WERI-Rb-1 (cell line): ENCODE measurements around the gene C1QTNF6.

Experiments used
- DNase-seq: peaks from one replicate; pipeline ENCODE4 v3.0.0-alpha.2; 2020
- H3K27ac ChIP-seq: fragments of 250-450 bp; sonication (Bioruptor Pico); 2 replicates; pipeline ENCODE4 v1.5.1; 2020; ENCODE audit warnings: mild to moderate bottlenecking, moderate library complexity
- H3K27me3 ChIP-seq: fragments of 250-450 bp; sonication (Bioruptor Pico); 2 replicates; pipeline ENCODE4 v1.5.1; 2021; ENCODE audit warnings: mild to moderate bottlenecking, low read depth, moderate library complexity; ENCODE audit not compliant: insufficient read depth, severe bottlenecking
- H3K36me3 ChIP-seq: fragments of 250-450 bp; sonication (Bioruptor Pico); 2 replicates; pipeline ENCODE4 v1.5.1; 2020; ENCODE audit warnings: mild to moderate bottlenecking, moderate library complexity
- H3K4me3 ChIP-seq: 2 replicates; pipeline ENCODE4 v1.5.1; 2011; ENCODE audit warnings: low read depth, mild to moderate bottlenecking, control low read depth, low read length
- H3K9me3 ChIP-seq: fragments of 250-450 bp; sonication (Bioruptor Pico); 2 replicates; pipeline ENCODE4 v1.5.1; 2021; ENCODE audit warnings: mild to moderate bottlenecking, moderate library complexity; ENCODE audit not compliant: severe bottlenecking
- CTCF ChIP-seq: IDR thresholded peaks from 2 replicates; pipeline ENCODE4 v1.5.1; 2011; ENCODE audit warnings: low read depth, mild to moderate bottlenecking, control low read depth, inconsistent platforms, low read length

The C1QTNF6 gene

GRCh38 chr22:37188901-37189466 is 937 bp upstream of the C1QTNF6 start:
- Histone ChIP-seq H3K27ac (peak overlapping the region; percentile 58), H3K4me3 (no peak overlapping the region), H3K9me3 (no peaks in the 10 kb centered on the region), H3K36me3 (no peaks in the 10 kb centered on the region), H3K27me3 (no peaks in the 10 kb centered on the region)
- no peak for TF ChIP-seq CTCF
- DNase-seq, result no peak

GRCh38 chr22:37187552-37187890 is 526 bp downstream of the C1QTNF6 start:
- Histone ChIP-seq H3K36me3 (no peaks in the 10 kb centered on the region), H3K27me3 (no peaks in the 10 kb centered on the region), H3K9me3 (no peaks in the 10 kb centered on the region), H3K27ac (peak overlapping the region; percentile 29), H3K4me3 (peak overlapping the region; percentile 12)
- no peak for TF ChIP-seq CTCF
- no peak for DNase-seq

- Histone ChIP-seq H3K9me3 (no peaks in the 10 kb centered on the region), H3K4me3 (no peak overlapping the region)
- TF ChIP-seq CTCF, result no peak
These were observed 987 bp downstream of the C1QTNF6 start for GRCh38 chr22:37186997-37187522.

GRCh38 chr22:37186228-37186996 is 1.6 kb downstream of the C1QTNF6 start:
- Histone ChIP-seq H3K9me3 (no peaks in the 10 kb centered on the region), H3K36me3 (no peaks in the 10 kb centered on the region), H3K4me3 (no peak overlapping the region), H3K27ac (no peak overlapping the region), H3K27me3 (no peaks in the 10 kb centered on the region)
- no peak for DNase-seq
- no peak for TF ChIP-seq CTCF

More at GRCh38 chr22:37186997-37187522, 987 bp downstream of the C1QTNF6 start:
- H3K27me3 ChIP-seq, result no peaks in the 10 kb centered on the region
- H3K27ac ChIP-seq, result no peak overlapping the region
- DNase-seq, result no peak
- no peaks in the 10 kb centered on the region for H3K36me3 ChIP-seq

- no peak overlapping the region for H3K4me3 ChIP-seq
- no peak for TF ChIP-seq CTCF
- no peak for DNase-seq
- no peaks in the 10 kb centered on the region for H3K9me3 ChIP-seq
- H3K27me3 ChIP-seq, result no peaks in the 10 kb centered on the region
- H3K36me3 ChIP-seq, result no peaks in the 10 kb centered on the region
- H3K27ac ChIP-seq, result no peak overlapping the region
These were observed 2.3 kb downstream of the C1QTNF6 start for GRCh38 chr22:37185646-37186227.
